Ishikawa (cell line): ENCODE data around the gene ESR1.

Experiments
- CEBPB ChIP-seq: IDR thresholded peaks from 2 replicates; pipeline ENCODE4 v1.6.1; 2012
- CREB1 ChIP-seq: IDR thresholded peaks from 2 replicates; pipeline ENCODE4 v1.6.1; 2012; ENCODE audit warnings: low read depth
- EGR1 ChIP-seq: IDR thresholded peaks from 2 replicates; pipeline ENCODE4 v1.6.1; 2012
- EP300 ChIP-seq: IDR thresholded peaks from 2 replicates; pipeline ENCODE4 v1.6.1; 2012; ENCODE audit warnings: borderline replicate concordance
- FOXM1 ChIP-seq: IDR thresholded peaks from 2 replicates; pipeline ENCODE4 v1.6.1; 2012; ENCODE audit warnings: low read depth, borderline replicate concordance
- NFIC ChIP-seq: IDR thresholded peaks from 2 replicates; pipeline ENCODE4 v1.6.1; 2012
- RAD21 ChIP-seq: IDR thresholded peaks from 2 replicates; pipeline ENCODE4 v1.6.1; 2012; ENCODE audit warnings: low read depth
- REST ChIP-seq: IDR thresholded peaks from 2 replicates; pipeline ENCODE4 v1.6.1; 2012; ENCODE audit warnings: low read depth, mild to moderate bottlenecking
- TAF1 ChIP-seq: IDR thresholded peaks from 2 replicates; pipeline ENCODE4 v1.6.1; 2012; ENCODE audit warnings: low read depth, mild to moderate bottlenecking
- TCF12 ChIP-seq: IDR thresholded peaks from 2 replicates; pipeline ENCODE4 v1.6.1; 2012; ENCODE audit warnings: low read depth
- TEAD4 ChIP-seq: IDR thresholded peaks from 2 replicates; pipeline ENCODE4 v1.6.1; 2012
- YY1 ChIP-seq: IDR thresholded peaks from 2 replicates; pipeline ENCODE4 v1.6.1; 2012; ENCODE audit warnings: low read depth
- ZBTB7A ChIP-seq: IDR thresholded peaks from 2 replicates; pipeline ENCODE4 v1.6.1; 2012; ENCODE audit warnings: low read depth
- TF ChIP-seq, protein P1 (sequence below): IDR thresholded peaks from 2 replicates; pipeline ENCODE4 v1.6.1; 2012
- TF ChIP-seq, protein P2 (sequence below): IDR thresholded peaks from 2 replicates; pipeline ENCODE4 v1.6.1; 2012

ESR1 gene

DNA sequence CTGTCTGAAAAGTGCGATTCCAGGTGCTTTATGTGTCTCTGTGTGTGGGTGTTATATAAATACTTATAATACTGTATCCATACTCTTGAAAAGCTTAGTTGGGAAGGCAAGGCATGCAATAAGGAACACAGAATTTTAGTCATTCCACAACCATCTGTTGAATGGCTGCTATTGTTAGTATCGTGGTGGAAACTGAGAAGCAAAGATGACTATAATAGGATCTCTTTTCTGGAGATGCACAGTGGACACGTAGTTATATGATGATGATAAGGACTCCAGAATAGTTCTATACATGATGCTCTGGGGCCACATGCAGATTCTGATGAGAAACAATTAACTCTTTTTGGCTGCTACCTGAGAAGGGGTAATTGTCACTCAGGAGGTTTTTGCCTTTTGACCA lies 25.2 kb downstream of the ESR1 start:
- no peak for TF ChIP-seq EP300
- TF ChIP-seq TEAD4 = no peak
- TF ChIP-seq TCF12 = no peak
- no peak for TF ChIP-seq CREB1

DNA sequence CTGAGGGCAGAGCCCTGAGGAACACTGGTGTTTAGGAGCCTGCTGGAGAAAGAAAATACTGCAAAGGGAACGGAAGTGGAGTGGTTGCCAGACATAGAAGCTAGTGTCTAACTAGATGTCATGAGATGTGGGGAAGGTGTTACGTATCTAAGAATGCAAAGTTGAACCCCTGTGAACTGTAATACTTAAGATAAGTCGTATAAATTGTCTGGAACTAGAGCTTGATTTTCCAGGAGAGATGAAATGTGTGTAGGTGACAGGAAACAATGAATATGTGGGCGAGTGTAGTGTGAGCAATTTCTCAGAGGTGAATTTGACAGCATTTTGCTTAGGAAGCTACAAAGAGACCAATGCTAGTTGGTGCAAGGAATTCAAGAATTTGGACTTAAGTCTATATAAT lies 27.9 kb downstream of the ESR1 start:
- TF ChIP-seq YY1 = no peak
- no peak for TF ChIP-seq CREB1
- TF ChIP-seq, protein P1, sequence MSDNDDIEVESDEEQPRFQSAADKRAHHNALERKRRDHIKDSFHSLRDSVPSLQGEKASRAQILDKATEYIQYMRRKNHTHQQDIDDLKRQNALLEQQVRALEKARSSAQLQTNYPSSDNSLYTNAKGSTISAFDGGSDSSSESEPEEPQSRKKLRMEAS = no peak
- no peak for TF ChIP-seq TEAD4
- TF ChIP-seq EP300 = no peak
- no peak for TF ChIP-seq EGR1
- TF ChIP-seq ZBTB7A = no peak
- TF ChIP-seq, protein P2, sequence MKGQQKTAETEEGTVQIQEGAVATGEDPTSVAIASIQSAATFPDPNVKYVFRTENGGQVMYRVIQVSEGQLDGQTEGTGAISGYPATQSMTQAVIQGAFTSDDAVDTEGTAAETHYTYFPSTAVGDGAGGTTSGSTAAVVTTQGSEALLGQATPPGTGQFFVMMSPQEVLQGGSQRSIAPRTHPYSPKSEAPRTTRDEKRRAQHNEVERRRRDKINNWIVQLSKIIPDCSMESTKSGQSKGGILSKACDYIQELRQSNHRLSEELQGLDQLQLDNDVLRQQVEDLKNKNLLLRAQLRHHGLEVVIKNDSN = no peak

GRCh38 chr6:151837223-151837622 lies 29.7 kb downstream of the ESR1 start:
- no peak for TF ChIP-seq NFIC
- TF ChIP-seq EP300 = no peak
- TF ChIP-seq, protein P2 = no peak
- no peak for TF ChIP-seq CREB1
- no peak for TF ChIP-seq TCF12
- no peak for TF ChIP-seq REST
- TF ChIP-seq FOXM1 = no peak
- TF ChIP-seq RAD21 = no peak
- no peak for TF ChIP-seq EGR1
- TF ChIP-seq, protein P1 = no peak

DNA sequence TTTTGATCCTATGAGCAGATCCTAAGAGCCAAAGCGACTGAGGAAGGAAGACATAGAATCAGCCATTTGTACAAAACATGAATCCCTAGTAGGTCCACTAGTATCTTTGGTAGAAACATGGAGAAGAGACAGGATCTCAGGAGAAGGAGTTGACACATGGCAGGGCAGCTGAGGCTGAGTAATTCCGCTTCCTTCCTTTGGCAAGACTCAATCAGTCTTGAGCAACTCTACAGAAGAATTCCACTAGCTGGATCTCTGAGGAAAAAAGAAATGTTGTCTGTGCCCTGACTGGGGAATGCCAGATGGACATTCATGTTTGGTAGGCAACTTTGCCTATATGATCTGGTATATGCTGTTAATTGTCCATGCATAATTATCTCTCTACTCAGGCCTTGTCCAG lies 35.3 kb downstream of the ESR1 start:
- TF ChIP-seq EGR1 = no peak
- no peak for TF ChIP-seq CEBPB
- TF ChIP-seq, protein P1 = no peak
- no peak for TF ChIP-seq TCF12
- TF ChIP-seq RAD21 = no peak
- TF ChIP-seq CREB1 = no peak
- no peak for TF ChIP-seq FOXM1
- TF ChIP-seq TEAD4 = no peak

GRCh38 chr6:151847064-151847463 lies 39.6 kb downstream of the ESR1 start:
- no peak for TF ChIP-seq TAF1
- peak; percentile 88 for TF ChIP-seq REST

GRCh38 chr6:151850479-151851003 lies 43.1 kb downstream of the ESR1 start:
- no peak for TF ChIP-seq YY1
- no peak for TF ChIP-seq NFIC
- no peak for TF ChIP-seq EGR1
- TF ChIP-seq RAD21 = no peak
- TF ChIP-seq TAF1 = no peak
- TF ChIP-seq ZBTB7A = no peak
- TF ChIP-seq CREB1 = no peak
- TF ChIP-seq, protein P1 = no peak
- TF ChIP-seq, protein P2 = no peak
- TF ChIP-seq TCF12 = no peak
- TF ChIP-seq CEBPB = no peak
- TF ChIP-seq FOXM1 = no peak
- TF ChIP-seq TEAD4 = no peak
- TF ChIP-seq EP300 = no peak
- no peak for TF ChIP-seq REST
